Upper lobe of left lung (tissue), 6 donors: ENCODE data around the gene ZSCAN1. TPM values are rescaled to one million over a fixed set of nuclear protein-coding genes. Genes with fewer than 3 reads are reported as not detected.

ENCODE experiments used
- ATAC-seq, 2 donors: fragments of 200-7000 bp; cut with Tn5 transposase; one replicate each; pipeline ENCODE4 v1.9.1; 2022; ENCODE audit warnings: mild to moderate bottlenecking in 2 of 2, moderate library complexity in 2 of 2; ENCODE audit not compliant: low FRiP score in 2 of 2
- DNase-seq, 2 donors: peaks; one replicate each; pipeline ENCODE4 v3.0.0-alpha.2; 2019 to 2020
- H3K27ac ChIP-seq, 4 donors: fragments of 200-600 bp; sonication (generic); one replicate each; pipeline ENCODE4 v1.5.1; 2016 to 2019
- H3K27me3 ChIP-seq, 4 donors: fragments of 200-600 bp; sonication (generic); one replicate each; pipeline ENCODE4 v1.5.1; 2017 to 2019
- H3K36me3 ChIP-seq, 4 donors: fragments of 200-600 bp; sonication (generic); one replicate each; pipeline ENCODE4 v1.5.1; 2016 to 2019
- H3K4me1 ChIP-seq, 4 donors: fragments of 200-600 bp; sonication (generic); one replicate each; pipeline ENCODE4 v1.5.1; 2018 to 2019
- H3K4me3 ChIP-seq, 4 donors: fragments of 200-600 bp; sonication (generic); one replicate each; pipeline ENCODE4 v1.5.1; 2017 to 2019; ENCODE audit warnings: mild to moderate bottlenecking in 2 of 4, moderate library complexity in 1 of 4
- H3K9me3 ChIP-seq, 4 donors: fragments of 200-600 bp; sonication (generic); one replicate each; pipeline ENCODE4 v1.5.1; 2018 to 2019
- EP300 ChIP-seq, 4 donors: sonication (generic); formaldehyde crosslinking; IDR thresholded peaks; one replicate each; pipeline ENCODE4 v1.5.1; 2017; ENCODE audit warnings: antibody characterized with exemption in 4 of 4, control low read depth in 2 of 4
- POLR2A ChIP-seq, 4 donors: fragments of 450-650 bp; IDR thresholded peaks; one replicate each; pipeline ENCODE4 v1.5.1; 2016 to 2017; ENCODE audit warnings: antibody characterized with exemption in 4 of 4, mild to moderate bottlenecking in 2 of 4
- POLR2AphosphoS5 ChIP-seq, 2 donors: sonication (generic); formaldehyde crosslinking; IDR thresholded peaks; one replicate each; pipeline ENCODE4 v1.5.1; 2017; ENCODE audit warnings: antibody characterized with exemption in 2 of 2
- WGBS, 2 donors: methylation state at CpG; one replicate each; pipeline ENCODE4 v1.1.5; 2017 to 2018; 5-methylcytosine and 5-hydroxymethylcytosine counted together
- total RNA-seq, 6 donors: library from RNA; depleted of rRNA in 4 of 6; stranded (reverse); fragments of >200 nt in 4 of 6; gene quantifications; one replicate each; pipeline versions ENCODE4 v1.1.0 to v1.2.1, GENCODE V29; 2016 to 2021
- TF ChIP-seq, protein P1 (sequence below), 6 experiments: fragments of 450-650 bp in 4 of 6; fragments of 200-600 bp in 2 of 6; sonication (generic) in 2 of 6; IDR thresholded peaks; one replicate each; pipeline ENCODE4 v1.5.1; 2016 to 2019; ENCODE audit warnings: antibody characterized with exemption in 6 of 6
- donor health status: DM: no; HTN: no; CAD: no; lungs with moderate emphysema.
- donor health status: DM: no; HTN: yes; CAD: no; lungs with severe emphysema.

The ZSCAN1 gene
- total RNA-seq, 6 donors from 2014 or later, result 0.61 to 2.1 (median 1.4) TPM; not detected in 3

- peak in 1 of 2 donors; percentile 62 for DNase-seq
- no peak overlapping the region for H3K4me3 ChIP-seq
- no peaks in the 10 kb centered on the region for H3K27me3 ChIP-seq
- no peaks in the 10 kb centered on the region for H3K4me1 ChIP-seq
- no peak overlapping the region for H3K27ac ChIP-seq
- ATAC-seq, result no peak
- 98% methylated on average over 16 of the region's 16 CpGs for WGBS, 2 donors
- H3K36me3 ChIP-seq, result no peaks in the 10 kb centered on the region
- TF ChIP-seq, protein P1, sequence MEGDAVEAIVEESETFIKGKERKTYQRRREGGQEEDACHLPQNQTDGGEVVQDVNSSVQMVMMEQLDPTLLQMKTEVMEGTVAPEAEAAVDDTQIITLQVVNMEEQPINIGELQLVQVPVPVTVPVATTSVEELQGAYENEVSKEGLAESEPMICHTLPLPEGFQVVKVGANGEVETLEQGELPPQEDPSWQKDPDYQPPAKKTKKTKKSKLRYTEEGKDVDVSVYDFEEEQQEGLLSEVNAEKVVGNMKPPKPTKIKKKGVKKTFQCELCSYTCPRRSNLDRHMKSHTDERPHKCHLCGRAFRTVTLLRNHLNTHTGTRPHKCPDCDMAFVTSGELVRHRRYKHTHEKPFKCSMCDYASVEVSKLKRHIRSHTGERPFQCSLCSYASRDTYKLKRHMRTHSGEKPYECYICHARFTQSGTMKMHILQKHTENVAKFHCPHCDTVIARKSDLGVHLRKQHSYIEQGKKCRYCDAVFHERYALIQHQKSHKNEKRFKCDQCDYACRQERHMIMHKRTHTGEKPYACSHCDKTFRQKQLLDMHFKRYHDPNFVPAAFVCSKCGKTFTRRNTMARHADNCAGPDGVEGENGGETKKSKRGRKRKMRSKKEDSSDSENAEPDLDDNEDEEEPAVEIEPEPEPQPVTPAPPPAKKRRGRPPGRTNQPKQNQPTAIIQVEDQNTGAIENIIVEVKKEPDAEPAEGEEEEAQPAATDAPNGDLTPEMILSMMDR (IDR thresholded peaks at IDR 0.05), result no peak
- no peak for TF ChIP-seq EP300 (IDR thresholded peaks at IDR 0.05)
- TF ChIP-seq POLR2A (IDR thresholded peaks at IDR 0.05), result no peak
- peaks cover 4 to 84% (median 40%) of the 10 kb centered on the region in 4 donors for H3K9me3 ChIP-seq
Observed at GRCh38 chr19:58052256-58052655, 18.4 kb downstream of the ZSCAN1 start.

DNA sequence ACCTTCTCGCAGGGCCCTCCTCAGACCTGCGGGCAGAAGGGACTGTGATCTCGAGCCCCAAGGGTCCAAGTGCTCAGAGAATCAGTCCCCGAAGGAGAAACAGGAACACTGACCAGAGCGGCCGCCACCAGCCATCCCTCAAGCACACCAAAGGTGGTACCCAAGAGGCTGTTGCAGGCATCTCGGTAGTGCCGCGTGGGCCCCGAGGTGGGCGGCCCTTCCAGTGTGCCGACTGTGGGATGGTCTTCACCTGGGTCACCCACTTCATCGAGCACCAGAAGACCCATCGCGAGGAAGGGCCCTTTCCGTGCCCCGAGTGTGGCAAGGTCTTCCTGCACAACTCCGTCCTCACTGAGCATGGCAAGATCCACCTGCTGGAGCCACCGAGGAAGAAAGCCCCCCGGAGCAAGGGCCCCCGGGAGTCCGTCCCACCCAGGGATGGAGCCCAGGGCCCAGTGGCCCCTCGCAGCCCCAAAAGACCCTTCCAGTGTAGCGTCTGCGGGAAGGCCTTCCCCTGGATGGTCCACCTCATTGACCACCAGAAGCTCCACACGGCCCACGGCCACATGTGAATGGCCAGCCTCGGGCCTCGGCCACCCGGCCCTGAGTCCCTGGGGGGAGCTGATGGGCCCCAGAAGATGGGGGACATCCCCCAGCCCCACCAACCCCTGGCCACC, 19.8 kb downstream of the ZSCAN1 start:
- Histone ChIP-seq H3K4me3 (no peak overlapping the region), H3K9me3 (peaks cover 8 to 77% (median 30%) of the 10 kb centered on the region in 4 donors), H3K27me3 (no peaks in the 10 kb centered on the region), H3K27ac (no peak overlapping the region), H3K4me1 (peaks cover 0 to under 1% (median under 1%) of the 10 kb centered on the region in 4 donors), H3K36me3 (no peaks in the 10 kb centered on the region)
- no peak for ATAC-seq
- no peak for TF ChIP-seq EP300 (IDR thresholded peaks at IDR 0.05)
- no peak for TF ChIP-seq POLR2AphosphoS5 (IDR thresholded peaks at IDR 0.05)
- TF ChIP-seq, protein P1 (IDR thresholded peaks at IDR 0.05), result no peak
- no peak for TF ChIP-seq POLR2A (IDR thresholded peaks at IDR 0.05)
- WGBS, 2 donors, result 88 to 96% methylated on average over 5 to 25 of the region's 30 CpGs
- DNase-seq, result peak in 1 of 2 donors; percentile 71

GRCh38 chr19:58054901-58055874, 21.4 kb downstream of the ZSCAN1 start:
- H3K9me3 ChIP-seq, result peaks cover 6 to 71% (median 32%) of the 10 kb centered on the region in 4 donors
- DNase-seq (no peak), ATAC-seq (no peak)
- no peaks in the 10 kb centered on the region for H3K36me3 ChIP-seq
- H3K27ac ChIP-seq, result peak overlapping the region; percentile 43 to 78 (median 64)
- peaks cover 0 to 6% (median 3%) of the 10 kb centered on the region in 4 donors for H3K4me1 ChIP-seq
- 40 to 43% methylated on average over 36 to 37 of the region's 37 CpGs for WGBS, 2 donors
- peak overlapping the region; percentile 7 to 45 (median 34) for H3K4me3 ChIP-seq
- TF ChIP-seq EP300 (IDR thresholded peaks at IDR 0.05) (no peak), POLR2A (IDR thresholded peaks at IDR 0.05) (no peak), POLR2AphosphoS5 (IDR thresholded peaks at IDR 0.05) (no peak)
- TF ChIP-seq, protein P1 (IDR thresholded peaks at IDR 0.05), result no peak
- no peaks in the 10 kb centered on the region for H3K27me3 ChIP-seq

GRCh38 chr19:58056261-58056660, 22.4 kb downstream of the ZSCAN1 start:
- Histone ChIP-seq H3K36me3 (no peaks in the 10 kb centered on the region), H3K4me3 (no peak overlapping the region), H3K4me1 (peaks cover 0 to 6% (median 3%) of the 10 kb centered on the region in 4 donors), H3K27me3 (no peaks in the 10 kb centered on the region), H3K27ac (no peak overlapping the region), H3K9me3 (peaks cover 6 to 71% (median 32%) of the 10 kb centered on the region in 4 donors)
- ATAC-seq, result no peak
- no peak for DNase-seq
- WGBS, 2 donors, result 94% methylated on average over 6 of the region's 8 CpGs; no CpG with 5 or more reads in 1 of the 2 donors
- TF ChIP-seq POLR2AphosphoS5 (IDR thresholded peaks at IDR 0.05), result no peak
- no peak for TF ChIP-seq EP300 (IDR thresholded peaks at IDR 0.05)
- TF ChIP-seq, protein P1 (IDR thresholded peaks at IDR 0.05), result no peak
- TF ChIP-seq POLR2A (IDR thresholded peaks at IDR 0.05), result no peak
